WERI-Rb-1 (cell line): ENCODE data around the gene ABLIM2.

Experiments used
- DNase-seq: peaks from one replicate; pipeline ENCODE4 v3.0.0-alpha.2; 2020
- H3K27ac ChIP-seq: fragments of 250-450 bp; sonication (Bioruptor Pico); 2 replicates; pipeline ENCODE4 v1.5.1; 2020; ENCODE audit warnings: mild to moderate bottlenecking, moderate library complexity
- H3K27me3 ChIP-seq: fragments of 250-450 bp; sonication (Bioruptor Pico); 2 replicates; pipeline ENCODE4 v1.5.1; 2021; ENCODE audit warnings: mild to moderate bottlenecking, low read depth, moderate library complexity; ENCODE audit not compliant: insufficient read depth, severe bottlenecking
- H3K36me3 ChIP-seq: fragments of 250-450 bp; sonication (Bioruptor Pico); 2 replicates; pipeline ENCODE4 v1.5.1; 2020; ENCODE audit warnings: mild to moderate bottlenecking, moderate library complexity
- H3K4me3 ChIP-seq: 2 replicates; pipeline ENCODE4 v1.5.1; 2011; ENCODE audit warnings: low read depth, mild to moderate bottlenecking, control low read depth, low read length
- H3K9me3 ChIP-seq: fragments of 250-450 bp; sonication (Bioruptor Pico); 2 replicates; pipeline ENCODE4 v1.5.1; 2021; ENCODE audit warnings: mild to moderate bottlenecking, moderate library complexity; ENCODE audit not compliant: severe bottlenecking
- TF ChIP-seq, protein P1 (sequence below): IDR thresholded peaks from 2 replicates; pipeline ENCODE4 v1.5.1; 2011; ENCODE audit warnings: low read depth, mild to moderate bottlenecking, control low read depth, inconsistent platforms, low read length

ABLIM2 gene

DNA sequence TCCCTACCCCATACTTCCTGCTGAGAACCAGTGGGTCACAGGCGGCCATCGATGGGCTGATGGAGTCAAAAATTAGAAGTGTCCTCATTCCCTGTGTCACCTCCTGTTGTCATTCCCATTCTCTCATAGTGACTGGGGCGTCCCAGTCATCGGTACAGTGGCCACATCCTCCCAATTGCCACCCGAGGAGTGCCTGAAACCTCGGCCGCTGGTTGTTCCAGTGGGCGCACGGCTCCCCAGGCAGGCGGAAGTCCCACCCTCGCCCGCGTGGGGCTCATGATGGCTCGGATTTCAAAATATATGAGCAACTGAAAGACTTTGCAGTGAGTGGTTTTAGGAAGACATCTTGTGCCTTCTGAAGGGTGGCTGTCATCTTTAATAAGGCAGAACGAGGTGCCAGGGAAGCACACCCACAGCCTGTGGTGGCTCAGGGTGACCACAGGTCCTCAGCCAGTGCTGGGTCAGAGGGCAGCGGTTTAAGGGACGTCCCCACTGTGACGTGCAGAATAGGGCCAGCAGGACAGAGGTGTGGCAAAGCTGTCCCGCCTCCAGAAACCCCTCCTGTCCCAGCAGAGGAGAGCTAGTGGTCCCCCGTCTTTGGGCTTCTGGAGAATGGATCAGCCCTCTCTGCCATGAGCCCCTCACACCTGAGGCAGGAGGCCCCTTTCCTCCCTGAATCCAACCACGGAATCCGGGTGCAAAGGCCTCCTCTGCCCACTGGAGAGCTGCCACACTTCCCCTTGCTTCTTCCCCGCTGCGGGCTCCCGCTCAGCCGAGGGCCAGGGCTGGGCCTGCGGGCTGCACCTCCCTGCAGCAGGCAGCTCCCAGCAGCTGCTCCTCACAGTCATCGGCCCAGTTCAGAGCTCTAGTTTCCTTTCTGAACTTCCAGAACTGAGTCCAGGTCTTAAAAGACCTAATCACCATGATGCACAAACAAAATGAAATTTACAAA lies 90.4 kb downstream of the ABLIM2 start:
- no peak overlapping the region for H3K4me3 ChIP-seq
- TF ChIP-seq, protein P1, sequence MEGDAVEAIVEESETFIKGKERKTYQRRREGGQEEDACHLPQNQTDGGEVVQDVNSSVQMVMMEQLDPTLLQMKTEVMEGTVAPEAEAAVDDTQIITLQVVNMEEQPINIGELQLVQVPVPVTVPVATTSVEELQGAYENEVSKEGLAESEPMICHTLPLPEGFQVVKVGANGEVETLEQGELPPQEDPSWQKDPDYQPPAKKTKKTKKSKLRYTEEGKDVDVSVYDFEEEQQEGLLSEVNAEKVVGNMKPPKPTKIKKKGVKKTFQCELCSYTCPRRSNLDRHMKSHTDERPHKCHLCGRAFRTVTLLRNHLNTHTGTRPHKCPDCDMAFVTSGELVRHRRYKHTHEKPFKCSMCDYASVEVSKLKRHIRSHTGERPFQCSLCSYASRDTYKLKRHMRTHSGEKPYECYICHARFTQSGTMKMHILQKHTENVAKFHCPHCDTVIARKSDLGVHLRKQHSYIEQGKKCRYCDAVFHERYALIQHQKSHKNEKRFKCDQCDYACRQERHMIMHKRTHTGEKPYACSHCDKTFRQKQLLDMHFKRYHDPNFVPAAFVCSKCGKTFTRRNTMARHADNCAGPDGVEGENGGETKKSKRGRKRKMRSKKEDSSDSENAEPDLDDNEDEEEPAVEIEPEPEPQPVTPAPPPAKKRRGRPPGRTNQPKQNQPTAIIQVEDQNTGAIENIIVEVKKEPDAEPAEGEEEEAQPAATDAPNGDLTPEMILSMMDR = no peak

DNA sequence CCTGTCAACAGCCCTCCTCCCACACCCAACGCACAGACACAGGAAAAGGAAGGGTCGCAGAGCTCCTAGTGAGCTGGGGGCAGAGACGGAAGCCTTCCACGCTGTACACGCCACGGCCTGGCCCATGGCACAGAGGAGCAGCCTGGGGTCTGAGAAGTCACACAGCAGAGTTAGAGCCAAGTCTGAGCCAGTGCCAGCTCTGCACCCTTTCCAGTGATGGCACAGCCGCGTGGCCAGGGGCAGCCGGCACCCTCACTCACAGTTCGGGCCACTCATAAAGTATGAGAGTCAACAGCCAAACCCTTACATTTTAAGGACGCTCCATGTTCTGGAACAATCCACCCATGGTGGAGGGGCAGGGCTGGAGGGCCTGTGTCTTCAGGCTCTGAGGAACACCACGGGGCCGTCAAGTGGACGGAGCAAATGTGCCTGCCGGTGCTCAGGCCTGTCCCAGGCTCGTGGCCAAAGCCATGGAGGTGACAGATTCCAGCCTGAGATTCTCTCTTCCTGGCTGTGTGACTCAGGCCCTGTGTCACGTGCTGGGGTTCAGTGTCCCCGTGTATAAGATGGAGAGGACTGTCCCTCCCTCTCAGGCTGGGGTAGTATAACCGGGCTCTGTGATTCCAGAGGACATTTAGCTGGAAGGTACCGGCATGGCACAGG lies 91.2 kb downstream of the ABLIM2 start:
- no peaks in the 10 kb centered on the region for H3K27me3 ChIP-seq
- TF ChIP-seq, protein P1 = no peak

More for the DNA sequence above, 90.4 kb downstream of the ABLIM2 start:
- H3K27ac ChIP-seq = no peak overlapping the region
- peaks cover 16% of the 10 kb centered on the region for H3K9me3 ChIP-seq
- no peak for DNase-seq
- no peaks in the 10 kb centered on the region for H3K27me3 ChIP-seq
- H3K36me3 ChIP-seq = no peaks in the 10 kb centered on the region

DNA sequence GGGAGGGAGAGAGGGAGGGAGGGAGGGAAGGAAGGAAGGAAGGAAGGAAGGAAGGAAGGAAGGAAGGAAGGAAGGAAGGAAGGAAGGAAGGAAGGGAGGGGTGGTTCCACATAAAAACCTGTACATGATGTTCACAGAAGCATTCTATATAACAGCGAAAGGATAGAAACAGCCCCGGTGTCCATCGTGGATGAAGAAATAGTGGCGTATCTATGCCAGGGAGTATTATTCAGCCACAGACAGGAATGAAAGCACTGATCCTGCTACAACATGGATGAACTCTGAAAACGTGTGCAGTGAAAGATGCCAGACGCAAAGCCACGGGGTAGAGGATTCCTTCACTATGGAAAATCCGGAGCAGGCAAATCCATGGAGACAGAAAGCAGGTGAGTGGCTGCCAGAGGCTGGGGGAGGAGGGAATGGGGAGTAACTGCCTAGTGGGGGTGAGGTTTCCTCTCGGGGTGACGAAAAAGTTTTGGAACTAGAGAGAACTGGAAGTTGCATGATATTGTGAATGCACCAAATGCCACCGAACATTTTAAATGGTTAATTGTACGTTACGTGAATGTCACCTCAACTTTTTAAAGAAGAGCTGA lies 92.2 kb downstream of the ABLIM2 start:
- Histone ChIP-seq H3K4me3 (no peak overlapping the region), H3K9me3 (peaks cover 17% of the 10 kb centered on the region), H3K27me3 (no peaks in the 10 kb centered on the region), H3K27ac (no peak overlapping the region), H3K36me3 (no peaks in the 10 kb centered on the region)
- TF ChIP-seq, protein P1 = no peak
- no peak for DNase-seq

More for the DNA sequence above, 91.2 kb downstream of the ABLIM2 start:
- Histone ChIP-seq H3K4me3 (no peak overlapping the region), H3K27ac (no peak overlapping the region), H3K36me3 (no peaks in the 10 kb centered on the region), H3K9me3 (peaks cover 17% of the 10 kb centered on the region)
- DNase-seq = no peak

DNA sequence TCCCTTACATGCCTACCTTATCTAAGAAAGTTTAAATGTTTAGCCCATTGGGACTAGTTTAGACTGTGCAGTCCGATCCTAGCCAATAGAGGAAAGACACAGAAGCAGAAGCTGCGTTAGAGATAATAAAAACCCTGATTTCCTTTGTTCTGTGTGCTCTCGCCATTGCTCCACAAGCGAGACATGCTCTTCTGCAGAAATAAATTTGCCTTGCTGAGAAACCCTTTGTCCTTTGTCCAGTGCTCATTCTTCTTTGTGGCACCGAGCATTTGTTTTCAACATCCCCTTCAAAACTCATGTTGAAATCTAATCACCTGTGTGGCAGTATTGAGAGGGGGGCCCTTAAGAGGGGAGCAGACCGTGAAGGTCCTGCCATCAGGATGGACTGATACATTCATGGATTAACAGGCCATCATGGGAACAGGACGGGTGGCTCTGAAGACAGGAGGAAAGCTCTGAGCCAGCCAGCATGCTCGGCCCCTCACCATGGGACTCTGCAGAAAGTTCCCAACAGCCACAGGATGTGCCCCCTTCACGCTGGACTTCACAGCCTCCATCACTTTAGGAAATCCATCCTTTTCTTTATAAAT lies 94.5 kb downstream of the ABLIM2 start:
- H3K4me3 ChIP-seq = no peak overlapping the region
- no peak for DNase-seq
- peaks cover 18% of the 10 kb centered on the region for H3K9me3 ChIP-seq
- TF ChIP-seq, protein P1 = no peak
- H3K27ac ChIP-seq = no peak overlapping the region
- H3K36me3 ChIP-seq = no peaks in the 10 kb centered on the region
- no peaks in the 10 kb centered on the region for H3K27me3 ChIP-seq

DNA sequence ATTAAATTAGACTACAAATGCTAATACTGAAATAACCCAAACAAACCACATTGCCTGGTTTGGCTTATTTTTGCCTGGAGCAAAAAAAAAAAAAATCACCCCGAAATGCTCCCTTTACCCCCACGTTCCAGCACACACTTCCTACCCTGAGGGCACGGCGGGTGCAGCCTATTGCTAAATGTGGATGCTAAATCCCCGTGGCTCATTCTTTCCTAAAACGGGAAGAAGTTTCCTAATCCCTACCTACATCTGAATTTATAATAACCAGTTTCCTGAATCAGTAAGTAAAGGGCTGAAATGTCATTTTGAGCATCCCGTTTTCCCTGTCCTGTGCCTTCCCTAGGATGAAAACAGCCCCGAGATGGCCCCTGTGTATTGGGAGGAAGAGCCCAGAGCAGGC lies 97.0 kb downstream of the ABLIM2 start:
- no peak overlapping the region for H3K4me3 ChIP-seq
- peaks cover 27% of the 10 kb centered on the region for H3K9me3 ChIP-seq
- H3K36me3 ChIP-seq = no peaks in the 10 kb centered on the region
- H3K27me3 ChIP-seq = no peaks in the 10 kb centered on the region
- H3K27ac ChIP-seq = no peak overlapping the region
- DNase-seq = no peak
- TF ChIP-seq, protein P1 = no peak
